ENCODE measurements around the gene NRSN2. TPM values are rescaled to one million over a fixed set of nuclear protein-coding genes. Genes with fewer than 3 reads are reported as not detected.
A peak's percentile ranks its signal among the peaks of the same experiment; 100 is the strongest.
"Not testable (repeated sequence)": the region's sequence is repeated elsewhere in the genome, so short reads cannot be mapped to it uniquely, and the experiment has no call there.

Gene NRSN2
- total RNA-seq, 2 donors from 2014 or later = 25.1 to 56.9 TPM

DNA sequence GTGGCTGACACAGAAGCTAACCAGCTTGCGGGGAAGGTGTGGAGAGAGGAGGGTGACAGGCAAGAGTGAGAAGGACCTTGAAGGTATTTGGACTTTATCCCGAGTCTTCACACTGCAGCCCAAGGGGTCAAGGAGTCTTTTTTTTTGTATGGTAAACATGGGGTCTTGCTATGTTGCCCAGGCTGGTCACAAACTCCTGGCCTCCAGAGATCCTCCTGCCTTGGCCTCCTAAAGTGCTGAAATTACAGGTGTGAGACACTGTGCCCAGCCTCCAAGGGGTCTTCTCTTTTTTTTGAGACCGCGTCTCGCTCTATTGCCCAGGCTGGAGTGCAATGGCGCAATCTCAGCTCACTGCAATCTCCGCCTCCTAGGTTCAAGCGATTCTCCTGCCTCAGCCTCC is 12.3 kb upstream of the NRSN2 start:
- H3K36me3 ChIP-seq = no peaks in the 10 kb centered on the region
- no peaks in the 10 kb centered on the region for H3K9me3 ChIP-seq
- H3K4me1 ChIP-seq (ENCODE audit: control insufficient read depth in 1 of 2, low read depth in 2 of 2) = peaks cover 0 to 8% of the 10 kb centered on the region in 2 donors
- TF ChIP-seq, protein P1, sequence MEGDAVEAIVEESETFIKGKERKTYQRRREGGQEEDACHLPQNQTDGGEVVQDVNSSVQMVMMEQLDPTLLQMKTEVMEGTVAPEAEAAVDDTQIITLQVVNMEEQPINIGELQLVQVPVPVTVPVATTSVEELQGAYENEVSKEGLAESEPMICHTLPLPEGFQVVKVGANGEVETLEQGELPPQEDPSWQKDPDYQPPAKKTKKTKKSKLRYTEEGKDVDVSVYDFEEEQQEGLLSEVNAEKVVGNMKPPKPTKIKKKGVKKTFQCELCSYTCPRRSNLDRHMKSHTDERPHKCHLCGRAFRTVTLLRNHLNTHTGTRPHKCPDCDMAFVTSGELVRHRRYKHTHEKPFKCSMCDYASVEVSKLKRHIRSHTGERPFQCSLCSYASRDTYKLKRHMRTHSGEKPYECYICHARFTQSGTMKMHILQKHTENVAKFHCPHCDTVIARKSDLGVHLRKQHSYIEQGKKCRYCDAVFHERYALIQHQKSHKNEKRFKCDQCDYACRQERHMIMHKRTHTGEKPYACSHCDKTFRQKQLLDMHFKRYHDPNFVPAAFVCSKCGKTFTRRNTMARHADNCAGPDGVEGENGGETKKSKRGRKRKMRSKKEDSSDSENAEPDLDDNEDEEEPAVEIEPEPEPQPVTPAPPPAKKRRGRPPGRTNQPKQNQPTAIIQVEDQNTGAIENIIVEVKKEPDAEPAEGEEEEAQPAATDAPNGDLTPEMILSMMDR (IDR thresholded peaks at IDR 0.05) = no peak
- no peak overlapping the region for H3K4me3 ChIP-seq
- no peak for DNase-seq (ENCODE audit: low spot score)
- no peak for ATAC-seq (ENCODE audit: insufficient number of reproducible peaks, low FRiP score, low read depth)
- no peaks in the 10 kb centered on the region for H3K27me3 ChIP-seq (replicated peaks; ENCODE audit: insufficient read depth)
- H3K27ac ChIP-seq = no peak overlapping the region

DNA sequence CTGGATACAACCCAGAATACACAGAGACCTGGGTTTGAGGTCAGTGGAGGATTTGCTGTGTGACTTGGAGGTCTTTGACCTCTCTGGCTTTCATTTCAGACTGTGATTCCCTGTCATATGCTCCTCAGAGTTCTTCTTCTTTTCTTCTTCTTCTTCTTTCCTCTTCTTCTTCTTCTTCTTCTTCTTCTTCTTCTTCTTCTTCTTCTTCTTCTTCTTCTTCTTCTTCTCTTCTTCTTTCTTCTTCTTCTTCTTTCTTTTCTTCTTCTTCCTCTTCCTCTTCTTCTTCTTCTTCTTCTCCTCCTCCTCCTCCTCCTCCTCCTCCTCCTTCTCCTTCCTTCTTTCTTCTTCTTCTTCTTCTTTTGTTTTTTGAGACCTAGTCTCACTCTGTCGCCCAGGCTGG is 10.9 kb upstream of the NRSN2 start:
- not testable (repeated sequence) for H3K4me3 ChIP-seq; H3K4me1 ChIP-seq (ENCODE audit: control insufficient read depth in 1 of 2, low read depth in 2 of 2); DNase-seq (ENCODE audit: low spot score); ATAC-seq (ENCODE audit: insufficient number of reproducible peaks, low FRiP score, low read depth); H3K27me3 ChIP-seq (replicated peaks; ENCODE audit: insufficient read depth); H3K9me3 ChIP-seq; H3K27ac ChIP-seq; H3K36me3 ChIP-seq

DNA sequence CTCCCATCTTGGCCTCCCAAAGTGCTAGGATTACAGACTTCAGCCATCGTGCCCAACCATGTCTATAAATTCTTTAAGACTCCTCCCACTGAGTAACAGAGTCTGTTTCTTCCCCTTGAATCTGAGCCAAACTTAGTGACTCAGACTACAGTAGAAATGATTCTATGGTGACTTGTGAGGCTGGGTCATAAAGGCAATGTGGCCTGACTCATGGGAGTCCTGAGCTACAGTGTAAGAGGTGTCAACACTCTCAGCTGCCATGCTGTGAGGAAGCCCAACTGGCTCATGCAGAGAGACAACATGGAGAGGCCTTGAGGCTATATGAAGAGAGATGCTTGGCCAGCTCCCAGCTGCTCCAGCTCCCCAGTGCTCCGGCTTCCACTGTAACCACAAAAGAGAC is 5.2 kb upstream of the NRSN2 start:
- ATAC-seq (ENCODE audit: insufficient number of reproducible peaks, low FRiP score, low read depth) = no peak
- Histone ChIP-seq H3K9me3 (no peaks in the 10 kb centered on the region), H3K27ac (no peak overlapping the region), H3K27me3 (replicated peaks; ENCODE audit: insufficient read depth) (no peaks in the 10 kb centered on the region), H3K36me3 (no peaks in the 10 kb centered on the region), H3K4me3 (no peak overlapping the region), H3K4me1 (ENCODE audit: control insufficient read depth in 1 of 2, low read depth in 2 of 2) (peaks cover 0 to 7% of the 10 kb centered on the region in 2 donors)
- DNase-seq (ENCODE audit: low spot score) = no peak
- TF ChIP-seq, protein P1 (IDR thresholded peaks at IDR 0.05) = no peak

DNA sequence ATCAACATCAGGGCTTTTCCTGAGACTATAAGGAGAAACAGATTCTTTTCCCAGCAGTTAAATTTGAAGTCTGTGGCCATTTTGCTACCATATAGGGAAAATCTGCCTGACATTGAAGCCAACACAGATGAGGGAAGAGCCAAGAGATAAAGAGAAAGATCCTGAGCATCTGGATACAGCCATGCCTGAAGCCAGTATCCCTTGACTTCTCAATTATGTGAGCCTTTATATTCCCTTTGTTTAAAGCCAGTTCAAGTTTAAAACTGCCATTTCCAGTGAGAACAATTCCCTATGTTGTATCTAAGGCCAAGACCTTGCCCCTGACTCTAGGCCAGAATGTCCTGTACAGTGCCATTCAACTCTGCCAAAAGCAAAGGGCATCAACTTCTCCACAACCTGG is 3.8 kb upstream of the NRSN2 start:
- Histone ChIP-seq H3K4me3 (no peak overlapping the region), H3K4me1 (ENCODE audit: control insufficient read depth in 1 of 2, low read depth in 2 of 2) (peaks cover 0 to 10% of the 10 kb centered on the region in 2 donors), H3K9me3 (no peaks in the 10 kb centered on the region), H3K36me3 (no peaks in the 10 kb centered on the region), H3K27me3 (replicated peaks; ENCODE audit: insufficient read depth) (no peaks in the 10 kb centered on the region), H3K27ac (no peak overlapping the region)
- DNase-seq (ENCODE audit: low spot score) (no peak), ATAC-seq (ENCODE audit: insufficient number of reproducible peaks, low FRiP score, low read depth) (no peak)
- TF ChIP-seq, protein P1 (IDR thresholded peaks at IDR 0.05) = no peak

DNA sequence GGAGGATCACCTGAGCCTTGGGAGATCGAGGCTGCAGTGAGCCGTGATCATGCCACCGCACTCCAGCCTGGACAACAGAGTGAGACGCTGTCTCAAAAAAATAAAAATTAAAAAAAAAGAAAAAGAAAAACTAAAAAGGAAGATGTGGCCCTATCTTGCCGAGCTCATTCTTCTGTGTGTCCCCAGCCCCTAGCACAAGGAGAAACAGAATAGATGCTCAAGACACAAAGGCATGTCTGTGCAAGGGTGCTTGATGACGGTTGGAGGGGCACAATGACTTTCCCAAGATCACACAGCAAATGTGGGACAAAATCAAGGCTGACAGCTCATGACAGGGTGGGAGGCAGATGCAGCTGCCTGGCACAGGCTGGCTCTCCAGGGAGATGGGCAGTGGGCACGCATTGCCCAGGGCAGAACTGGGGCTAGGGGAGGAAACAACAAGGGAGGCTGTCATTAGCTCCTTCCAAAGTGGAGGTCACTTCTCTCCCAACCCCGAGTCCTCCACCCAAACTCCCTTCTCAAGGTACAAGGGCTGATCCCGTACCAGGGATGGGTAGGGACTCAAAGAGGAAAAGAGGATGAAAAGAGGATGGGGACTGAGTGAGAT is 775 bp upstream of the NRSN2 start:
- peaks cover 6% of the 10 kb centered on the region for H3K36me3 ChIP-seq
- ATAC-seq (ENCODE audit: insufficient number of reproducible peaks, low FRiP score, low read depth) (no peak), DNase-seq (ENCODE audit: low spot score) (no peak)
- peaks cover 0 to 15% of the 10 kb centered on the region in 2 donors for H3K4me1 ChIP-seq (ENCODE audit: control insufficient read depth in 1 of 2, low read depth in 2 of 2)
- TF ChIP-seq, protein P1 (IDR thresholded peaks at IDR 0.05) = no peak
- H3K4me3 ChIP-seq = peak overlapping the region; percentile 99
- H3K27me3 ChIP-seq (replicated peaks; ENCODE audit: insufficient read depth) = no peaks in the 10 kb centered on the region
- peak overlapping the region; percentile 90 to 95 for H3K27ac ChIP-seq
- no peaks in the 10 kb centered on the region for H3K9me3 ChIP-seq

DNA sequence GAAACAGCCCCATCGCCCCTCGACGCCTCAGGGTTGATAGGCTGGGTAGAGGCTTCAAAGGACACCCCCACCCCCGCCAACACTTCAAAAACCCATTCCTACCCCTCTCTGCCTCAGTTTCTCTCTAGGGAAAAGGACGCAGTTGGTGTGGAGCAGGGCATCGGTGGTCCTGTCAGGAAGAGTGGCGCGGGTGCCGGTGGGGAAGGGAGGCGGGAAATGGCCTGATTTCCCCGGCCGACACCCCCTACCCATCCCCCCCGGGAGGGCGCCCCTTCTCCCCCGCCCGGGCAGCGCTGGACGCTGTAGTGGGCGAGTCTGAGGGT is 367 bp downstream of the NRSN2 start:
- ATAC-seq (ENCODE audit: insufficient number of reproducible peaks, low FRiP score, low read depth) = no peak
- H3K27me3 ChIP-seq (replicated peaks; ENCODE audit: insufficient read depth) = no peaks in the 10 kb centered on the region
- DNase-seq (ENCODE audit: low spot score) = no peak
- peak overlapping the region; percentile 99 for H3K4me3 ChIP-seq
- TF ChIP-seq, protein P1 (IDR thresholded peaks at IDR 0.05) = no peak
- H3K4me1 ChIP-seq (ENCODE audit: control insufficient read depth in 1 of 2, low read depth in 2 of 2) = peaks cover 0 to 15% of the 10 kb centered on the region in 2 donors
- H3K27ac ChIP-seq = peak overlapping the region; percentile 90 to 95
- H3K9me3 ChIP-seq = no peaks in the 10 kb centered on the region
- peaks cover 12% of the 10 kb centered on the region for H3K36me3 ChIP-seq
